H1 (cell line): ENCODE data around the gene ECSIT. TPM values are rescaled to one million over a fixed set of nuclear protein-coding genes. Genes with fewer than 3 reads are reported as not detected.

Experiments
- CHD2 ChIP-seq: IDR thresholded peaks from 2 replicates; pipeline ENCODE4 v1.6.1; 2012; ENCODE audit warnings: low read length, improper control_type of control experiment
- HDAC6 ChIP-seq: IDR thresholded peaks from one replicate; pipeline ENCODE4 v1.7.1; 2012; ENCODE audit warnings: low read depth, mild to moderate bottlenecking, inconsistent platforms, low read length, moderate library complexity
- polyA plus RNA-seq, 7 experiments: library from polyadenylated mRNA; depleted of rRNA in 3 of 7; stranded (reverse) in 5 of 7; unstranded in 2 of 7; fragments of >200 nt in 5 of 7; fragments of 200-250 nt in 2 of 7; gene quantifications; 1 replicate in 5 of 7; 2 replicates in 1 of 7; 4 replicates in 1 of 7; pipeline versions ENCODE4 v1.2.1 to v1.2.3, GENCODE V29; 2011 to 2013; ENCODE audit warnings: missing spikeins in 2 of 7, mixed read lengths in 2 of 7
- total RNA-seq: library from RNA; stranded (reverse); fragmentation: NEBNext Ultra II Directional; extraction: Animal tissue kit (Norgen Biotek cat#: 25700); gene quantifications from 2 replicates; pipeline ENCODE4 v1.2.1, GENCODE V29; 2021

ECSIT gene
- total and polyA plus RNA-seq, 2 of the 8 experiments (the other 6 are each of a cell fraction or from before 2014, with no cell fraction given) = 55.7 to 74.1 TPM

- no peak for TF ChIP-seq CHD2
- no peak for TF ChIP-seq HDAC6
Measured at GRCh38 chr19:11464333-11465265, 64.3 kb downstream of the ECSIT start (continued).
